T-helper 1 cell (primary cell): Measurements from ENCODE around the gene IL22RA2.
A peak's percentile ranks its signal among the peaks of the same experiment; 100 is the strongest.

ENCODE experiments used
- DNase-seq, 5 donors: peaks; one replicate each; pipeline ENCODE4 v3.0.0-alpha.2; 2012 to 2020

The IL22RA2 gene

GRCh38 chr6:137094411-137095008 lies 78.9 kb downstream of the IL22RA2 start:
- DNase-seq: peak in 4 of 5 donors; percentile 21 to 65 (median 36)
